Measurements from ENCODE around the gene LRRC36.
A peak's percentile ranks its signal among the peaks of the same experiment; 100 is the strongest.

The LRRC36 gene

GRCh38 chr16:67326472-67327309, at the start of gene LRRC36, which contains the start of gene KCTD19:
TSS of gene LRRC36 (plus strand) at chr16:67326815. CDS start at chr16:67326863, 48 bp downstream.
TSS of gene KCTD19 (minus strand) at chr16:67326741. CDS start at chr16:67326707, 34 bp downstream.
- peak; percentile 63 for DNase-seq (ENCODE audit: low spot score)

GRCh38 chr16:67277294-67277998, 49.2 kb upstream of the LRRC36 start:
- no peak for DNase-seq (ENCODE audit: low spot score)

- DNase-seq (ENCODE audit: low spot score) = no peak
Observed at GRCh38 chr16:67277999-67278772, 48.4 kb upstream of the LRRC36 start.

- peak; percentile 58 for DNase-seq (ENCODE audit: low spot score)
Observed at GRCh38 chr16:67278773-67279295, 47.8 kb upstream of the LRRC36 start.

GRCh38 chr16:67279296-67280089, 47.1 kb upstream of the LRRC36 start, which contains the start of gene PLEKHG4:
TSS of gene PLEKHG4 (plus strand) at chr16:67279532. CDS start at chr16:67280045, 513 bp downstream.
- peak; percentile 83 for DNase-seq (ENCODE audit: low spot score)

GRCh38 chr16:67280090-67281015, 46.3 kb upstream of the LRRC36 start:
- DNase-seq (ENCODE audit: low spot score) = no peak

- DNase-seq (ENCODE audit: low spot score) = no peak
Observed at GRCh38 chr16:67281536-67282446, 44.8 kb upstream of the LRRC36 start.

- DNase-seq (ENCODE audit: low spot score) = no peak
Observed at GRCh38 chr16:67282447-67282805, 44.2 kb upstream of the LRRC36 start.

- DNase-seq (ENCODE audit: low spot score) = no peak
Observed at GRCh38 chr16:67283039-67283825, 43.4 kb upstream of the LRRC36 start.

GRCh38 chr16:67283826-67284555, 42.6 kb upstream of the LRRC36 start:
- DNase-seq (ENCODE audit: low spot score) = no peak

- peak; percentile 38 for DNase-seq (ENCODE audit: low spot score)
Observed at GRCh38 chr16:67284699-67285646, 41.6 kb upstream of the LRRC36 start.

- no peak for DNase-seq (ENCODE audit: low spot score)
Observed at GRCh38 chr16:67286441-67287235, 40.0 kb upstream of the LRRC36 start.

GRCh38 chr16:67287960-67288359, 38.7 kb upstream of the LRRC36 start:
- DNase-seq (ENCODE audit: low spot score) = no peak

- no peak for DNase-seq (ENCODE audit: low spot score)
Observed at GRCh38 chr16:67291461-67291860, 35.2 kb upstream of the LRRC36 start.

GRCh38 chr16:67294171-67294757, 32.4 kb upstream of the LRRC36 start:
- no peak for DNase-seq (ENCODE audit: low spot score)

Data from NAMALWA (cell line).